MCF 10A (cell line): ENCODE measurements around the gene DENND2D. TPM values are rescaled to one million over a fixed set of nuclear protein-coding genes. Genes with fewer than 3 reads are reported as not detected.

Source experiments
- BruUV-seq: library from RNA; stranded (reverse); fragments of 400-500 nt; replicated peaks from 2 replicates; lab custom pipeline; 2021; lab: Mats Ljungman, UMichigan
- CTCF ChIA-PET: fragments of 300-600 bp; sonication (Branson Sonifier 250); formaldehyde crosslinking; extraction: SDS; loops from one replicate; lab custom pipeline; 2021; ENCODE audit warnings: antibody characterized with exemption, inconsistent platforms; lab: Yijun Ruan, JAX
- POLR2A ChIA-PET: fragments of 300-600, 350-650 bp; sonication (Branson Sonifier 250); formaldehyde crosslinking; extraction: SDS; loops from one replicate; lab custom pipeline; 2020; ENCODE audit warnings: antibody characterized with exemption, inconsistent platforms; lab: Yijun Ruan, JAX
- DNase-seq: peaks from one replicate; pipeline ENCODE4 v3.0.0-alpha.2; 2018; ENCODE audit not compliant: unreplicated experiment
- H3K27ac Mint-ChIP-seq: one replicate; pipeline ENCODE4 v1.8.0; 2022; ENCODE audit warnings: mild to moderate bottlenecking, low read depth, mixed read lengths; ENCODE audit not compliant: unreplicated experiment
- H3K27me3 Mint-ChIP-seq: one replicate; pipeline ENCODE4 v1.8.0; 2022; ENCODE audit warnings: mixed read lengths; ENCODE audit not compliant: insufficient read depth, unreplicated experiment
- H3K36me3 Mint-ChIP-seq: one replicate; pipeline ENCODE4 v1.8.0; 2022; ENCODE audit warnings: mild to moderate bottlenecking, moderate library complexity, mixed read lengths; ENCODE audit not compliant: insufficient read depth, unreplicated experiment
- H3K4me1 Mint-ChIP-seq: one replicate; pipeline ENCODE4 v1.8.0; 2022; ENCODE audit warnings: mixed read lengths; ENCODE audit not compliant: insufficient read depth, unreplicated experiment
- H3K4me3 Mint-ChIP-seq: one replicate; pipeline ENCODE4 v1.8.0; 2022; ENCODE audit warnings: mild to moderate bottlenecking, moderate library complexity, mixed read lengths; ENCODE audit not compliant: unreplicated experiment
- H3K9me3 Mint-ChIP-seq: one replicate; pipeline ENCODE4 v1.8.0; 2022; ENCODE audit warnings: mixed read lengths; ENCODE audit not compliant: unreplicated experiment
- CTCF ChIP-seq: fragments of 200-600 bp; IDR thresholded peaks from one replicate; pipeline ENCODE4 v1.8.0; 2022; ENCODE audit warnings: antibody characterized with exemption, mild to moderate bottlenecking; ENCODE audit not compliant: unreplicated experiment
- intact Hi-C: fragments of 100-400 bp; cut with micrococcal nuclease; formaldehyde crosslinking; loops from 2 replicates; pipeline ENCODE4 v1.14.1; 2022
- total RNA-seq: library from RNA; stranded (reverse); gene quantifications from 2 replicates; pipeline ENCODE4 v1.2.3, GENCODE V29; 2022

DENND2D gene
- total RNA-seq, 1 experiment from 2014 or later: 6.0 TPM

DNA sequence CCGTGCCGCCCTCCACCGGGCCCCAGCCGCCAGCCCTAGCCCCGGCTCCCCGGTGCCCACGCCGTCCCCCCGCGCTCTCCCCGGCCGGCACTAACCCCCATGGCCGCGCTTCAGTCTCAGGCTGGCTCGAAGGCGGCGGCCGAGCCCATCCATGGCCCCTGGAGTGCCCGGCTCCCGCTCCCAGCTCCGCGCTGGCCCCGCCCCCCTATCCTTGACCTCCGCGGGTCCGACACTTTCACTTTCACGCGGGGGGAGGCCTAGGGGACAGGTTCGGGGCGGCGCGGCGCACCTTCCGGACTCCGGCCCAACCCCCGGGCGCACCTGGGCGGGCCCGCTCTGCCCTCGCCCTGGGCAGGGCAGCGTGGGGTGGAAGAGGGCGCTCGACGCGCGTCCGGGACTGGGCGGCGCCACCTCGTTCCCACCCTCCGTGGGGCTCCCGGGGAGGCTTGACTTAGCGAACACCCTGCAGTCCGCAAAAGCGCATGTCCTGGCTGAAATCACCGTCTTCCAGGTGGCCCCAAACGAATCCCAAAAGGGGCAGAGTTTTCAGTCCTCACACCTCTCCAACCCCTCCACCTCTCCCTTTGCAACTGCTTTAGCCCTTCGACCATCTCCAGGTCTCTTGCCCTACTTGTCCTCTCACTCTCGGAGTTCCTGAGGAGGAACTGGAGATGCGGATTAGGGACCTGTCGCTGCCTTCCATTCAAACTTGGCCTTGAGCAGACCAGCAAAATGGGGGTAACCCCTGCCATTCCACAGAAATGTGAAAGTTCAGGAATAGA, 3.9 kb upstream of the DENND2D start:
- H3K4me1 Mint-ChIP-seq: peaks cover 14% of the 10 kb centered on the region
- peaks cover 12% of the 10 kb centered on the region for H3K27me3 Mint-ChIP-seq
- peak overlapping the region; percentile 63 for H3K4me3 Mint-ChIP-seq
- intact Hi-C loops: no loop called here
- no peaks in the 10 kb centered on the region for H3K9me3 Mint-ChIP-seq
- H3K36me3 Mint-ChIP-seq: no peaks in the 10 kb centered on the region
- CTCF ChIA-PET: interaction anchor here (1.2 kb wide), 1 partner anchor 19 kb away, joined by 3 read pairs; no protein-coding TSS in a partner anchor
- no peak overlapping the region for H3K27ac Mint-ChIP-seq
- POLR2A ChIA-PET: interaction anchor here (1.2 kb wide), 1 partner anchor 65 kb away, joined by 3 read pairs; the partner anchor contains the start of genes CEPT1 and DRAM2
- TF ChIP-seq CTCF: no peak
- no peak for DNase-seq
- BruUV-seq: no TSS peak

GRCh38 chr1:111203681-111204200, 3.3 kb upstream of the DENND2D start:
- H3K4me1 Mint-ChIP-seq: peaks cover 14% of the 10 kb centered on the region
- intact Hi-C loops: no loop called here
- TF ChIP-seq CTCF: no peak
- ChIA-PET POLR2A (interaction anchor here (1.2 kb wide), 1 partner anchor 64 kb away, joined by 3 read pairs; the partner anchor contains the start of genes CEPT1 and DRAM2), CTCF (interaction anchor here (1.2 kb wide), 1 partner anchor 19 kb away, joined by 3 read pairs; no protein-coding TSS in a partner anchor)
- H3K9me3 Mint-ChIP-seq: no peaks in the 10 kb centered on the region
- no TSS peak for BruUV-seq
- H3K27ac Mint-ChIP-seq: peak overlapping the region; percentile 67
- DNase-seq: peak; percentile 31
- no peaks in the 10 kb centered on the region for H3K36me3 Mint-ChIP-seq
- H3K4me3 Mint-ChIP-seq: peak overlapping the region; percentile 63
- peaks cover 9% of the 10 kb centered on the region for H3K27me3 Mint-ChIP-seq

DNA sequence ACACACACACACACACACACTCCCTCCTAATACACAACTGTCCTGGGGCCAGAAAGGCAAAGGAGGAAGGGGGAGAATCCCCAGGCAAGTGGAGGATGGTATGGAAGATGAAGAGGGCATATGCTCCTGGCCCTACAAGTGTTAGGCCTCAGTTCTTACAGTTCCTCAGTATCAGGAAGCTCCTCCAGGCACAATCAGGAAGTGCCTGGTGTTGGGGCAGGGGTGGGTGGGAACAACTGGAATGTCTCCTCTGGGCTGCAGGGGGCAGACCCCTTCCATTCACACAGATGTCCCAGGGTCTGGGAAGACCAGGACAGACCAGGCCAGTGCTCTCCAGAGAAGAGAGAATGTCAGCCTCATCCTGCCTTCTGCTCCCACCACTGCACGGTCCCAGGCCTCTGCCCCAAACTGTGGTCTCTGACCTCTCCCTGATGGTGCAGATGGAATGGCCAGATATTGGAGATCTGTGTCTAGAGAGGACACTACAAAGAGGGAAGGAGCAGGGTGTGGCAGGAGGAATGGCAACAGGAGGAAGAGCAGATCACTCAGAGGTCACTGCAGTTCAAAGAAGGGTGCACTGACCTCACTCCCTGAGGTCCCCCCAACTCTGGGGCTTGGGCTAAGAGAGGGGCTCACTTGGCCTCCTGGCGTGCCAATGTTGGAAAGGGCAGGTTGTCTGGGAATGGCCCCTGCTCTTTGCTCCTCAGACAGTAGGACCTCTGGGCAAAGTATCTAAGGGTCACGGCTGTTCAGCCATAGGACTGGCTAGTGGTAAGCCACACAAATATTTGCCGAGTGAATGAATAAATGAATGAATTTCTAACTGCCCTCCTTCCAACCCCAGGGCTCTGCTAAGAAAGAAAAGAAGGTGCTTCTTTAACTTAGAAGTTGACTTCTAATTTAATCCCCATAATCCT, 2.5 kb upstream of the DENND2D start:
- Mint-ChIP-seq H3K36me3 (no peaks in the 10 kb centered on the region), H3K4me1 (peaks cover 14% of the 10 kb centered on the region), H3K4me3 (peak overlapping the region; percentile 63), H3K9me3 (no peaks in the 10 kb centered on the region), H3K27me3 (peaks cover 2% of the 10 kb centered on the region), H3K27ac (peak overlapping the region; percentile 67)
- DNase-seq: no peak
- no peak for TF ChIP-seq CTCF
- intact Hi-C loops: no loop called here
- ChIA-PET POLR2A (interaction anchor here (1.2 kb wide), 1 partner anchor 63 kb away, joined by 3 read pairs; the partner anchor contains the start of genes CEPT1 and DRAM2), CTCF (no interaction called here)
- BruUV-seq: TSS peak; percentile 58
